Spleen (tissue), 7 donors: ENCODE data around the gene ZNF536.

Experiments
- POLR2A ChIP-seq, 3 donors: fragments of 450-650 bp; IDR thresholded peaks; one replicate each; pipeline ENCODE4 v1.5.1; 2017; ENCODE audit warnings: antibody characterized with exemption in 3 of 3, mild to moderate bottlenecking in 1 of 3
- POLR2AphosphoS5 ChIP-seq, 3 donors: sonication (generic); formaldehyde crosslinking; IDR thresholded peaks; one replicate each; pipeline ENCODE4 v1.5.1; 2017; ENCODE audit warnings: antibody characterized with exemption in 3 of 3
- TF ChIP-seq, protein P1 (sequence below), 11 experiments: fragments of 200-600 bp in 7 of 11; fragments of 450-650 bp in 4 of 11; sonication (generic) in 4 of 11; IDR thresholded peaks in 8 of 11; conservative IDR thresholded peaks in 3 of 11; 1 replicate in 7 of 11; 2 replicates in 4 of 11; pipeline versions ENCODE4 v1.4.0 to v1.8.0; 2016 to 2021; ENCODE audit warnings: antibody characterized with exemption in 11 of 11, inconsistent platforms in 4 of 11, mild to moderate bottlenecking in 1 of 11
- donor health status: DM: no; HTN: no; CAD: no; lungs with moderate emphysema.
- donor health status: DM: no; HTN: no; CAD: no.
- donor health status: DM: no; HTN: no; CAD: no.

- TF ChIP-seq, protein P1, sequence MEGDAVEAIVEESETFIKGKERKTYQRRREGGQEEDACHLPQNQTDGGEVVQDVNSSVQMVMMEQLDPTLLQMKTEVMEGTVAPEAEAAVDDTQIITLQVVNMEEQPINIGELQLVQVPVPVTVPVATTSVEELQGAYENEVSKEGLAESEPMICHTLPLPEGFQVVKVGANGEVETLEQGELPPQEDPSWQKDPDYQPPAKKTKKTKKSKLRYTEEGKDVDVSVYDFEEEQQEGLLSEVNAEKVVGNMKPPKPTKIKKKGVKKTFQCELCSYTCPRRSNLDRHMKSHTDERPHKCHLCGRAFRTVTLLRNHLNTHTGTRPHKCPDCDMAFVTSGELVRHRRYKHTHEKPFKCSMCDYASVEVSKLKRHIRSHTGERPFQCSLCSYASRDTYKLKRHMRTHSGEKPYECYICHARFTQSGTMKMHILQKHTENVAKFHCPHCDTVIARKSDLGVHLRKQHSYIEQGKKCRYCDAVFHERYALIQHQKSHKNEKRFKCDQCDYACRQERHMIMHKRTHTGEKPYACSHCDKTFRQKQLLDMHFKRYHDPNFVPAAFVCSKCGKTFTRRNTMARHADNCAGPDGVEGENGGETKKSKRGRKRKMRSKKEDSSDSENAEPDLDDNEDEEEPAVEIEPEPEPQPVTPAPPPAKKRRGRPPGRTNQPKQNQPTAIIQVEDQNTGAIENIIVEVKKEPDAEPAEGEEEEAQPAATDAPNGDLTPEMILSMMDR (IDR thresholded peaks at IDR 0.05 in 8 of 11, conservative IDR thresholded peaks at IDR 0.05 in 3 of 11), result no peak
- no peak for TF ChIP-seq POLR2AphosphoS5 (IDR thresholded peaks at IDR 0.05)
- TF ChIP-seq POLR2A (IDR thresholded peaks at IDR 0.05), result no peak
Observed at GRCh38 chr19:30490760-30491159, 118.6 kb downstream of the ZNF536 start.
